DND-41 (cell line): ENCODE results near the gene CDHR2.

ENCODE experiments used
- ATAC-seq: fragments of 200-7000 bp; cut with Tn5 transposase; 3 replicates; pipeline ENCODE4 v1.9.1; 2021; ENCODE audit warnings: low read depth; ENCODE audit not compliant: insufficient read depth
- DNase-seq: peaks from one replicate; pipeline ENCODE4 v3.0.0-alpha.2; 2020
- H2AFZ ChIP-seq: 2 replicates; pipeline ENCODE4 v1.6.0; 2012; ENCODE audit warnings: low read depth, low read length
- H3K27ac ChIP-seq: 2 replicates; pipeline ENCODE4 v1.5.1; 2012; ENCODE audit warnings: low read length, inconsistent platforms
- H3K27me3 ChIP-seq: fragments of 200-600 bp; sonication (generic); 2 replicates; pipeline ENCODE4 v1.6.0; 2012; ENCODE audit warnings: low read length, mild to moderate bottlenecking, inconsistent platforms; ENCODE audit not compliant: insufficient read depth, poor library complexity
- H3K36me3 ChIP-seq: 2 replicates; pipeline ENCODE4 v1.5.1; 2012; ENCODE audit warnings: low read length, inconsistent platforms; ENCODE audit not compliant: insufficient read depth
- H3K4me1 ChIP-seq: 2 replicates; pipeline ENCODE4 v1.5.1; 2012; ENCODE audit warnings: mild to moderate bottlenecking, low read length; ENCODE audit not compliant: insufficient read depth
- H3K4me2 ChIP-seq: 2 replicates; pipeline ENCODE4 v1.6.0; 2012; ENCODE audit warnings: mild to moderate bottlenecking, moderate library complexity, low read length, inconsistent platforms; ENCODE audit not compliant: insufficient read depth
- H3K4me3 ChIP-seq, 2 experiments: fragments of 200-600 bp in 1 of 2; shearing (Covaris generic) in 1 of 2; 2 replicates each; pipeline ENCODE4 v1.5.1; 2012 to 2016; ENCODE audit warnings: inconsistent platforms in 2 of 2, low read length in 2 of 2, mild to moderate bottlenecking in 2 of 2, low read depth in 1 of 2, moderate library complexity in 1 of 2
- H3K79me2 ChIP-seq: 2 replicates; pipeline ENCODE4 v1.6.0; 2012; ENCODE audit warnings: low read length, inconsistent platforms; ENCODE audit not compliant: insufficient read depth
- H3K9ac ChIP-seq: 2 replicates; pipeline ENCODE4 v1.6.0; 2012; ENCODE audit warnings: low read depth, mild to moderate bottlenecking, inconsistent platforms, low read length, moderate library complexity
- H3K9me3 ChIP-seq: 2 replicates; pipeline ENCODE4 v1.5.1; 2012; ENCODE audit warnings: low read length, moderate library complexity, mild to moderate bottlenecking, inconsistent platforms; ENCODE audit not compliant: insufficient read depth, severe bottlenecking
- H4K20me1 ChIP-seq: 2 replicates; pipeline ENCODE4 v1.6.0; 2012; ENCODE audit warnings: low read length; ENCODE audit not compliant: insufficient read depth
- CTCF ChIP-seq: IDR thresholded peaks from 2 replicates; pipeline ENCODE4 v1.5.1; 2012; ENCODE audit warnings: borderline replicate concordance, low read length, moderate library complexity, mild to moderate bottlenecking; ENCODE audit not compliant: poor library complexity, severe bottlenecking; ENCODE audit errors: extremely low read depth
- EZH2 ChIP-seq: IDR thresholded peaks from 3 replicates; pipeline ENCODE4 v1.6.1; 2012; ENCODE audit warnings: borderline replicate concordance, low read depth, mild to moderate bottlenecking, moderate library complexity, low read length, inconsistent platforms; ENCODE audit not compliant: severe bottlenecking

CDHR2 gene

GRCh38 chr5:176535101-176535663, 14.0 kb upstream of the CDHR2 start:
- Histone ChIP-seq H3K4me1 (peaks cover 48% of the 10 kb centered on the region), H3K4me2 (peak overlapping the region; percentile 65), H3K27me3 (no peaks in the 10 kb centered on the region), H4K20me1 (peaks cover 47% of the 10 kb centered on the region), H3K79me2 (peaks cover 59% of the 10 kb centered on the region), H3K9ac (peak overlapping the region; percentile 98), H3K36me3 (peaks cover 48% of the 10 kb centered on the region), H3K27ac (peak overlapping the region; percentile 87), H2AFZ (peak overlapping the region; percentile 46; the same call in 1 of the 2 replicates), H3K9me3 (no peaks in the 10 kb centered on the region), H3K4me3 (peak overlapping the region; percentile 62 to 95; a peak in 3 of 4 replicates)
- DNase-seq, result peak; percentile 70
- ATAC-seq, result no peak
- TF ChIP-seq EZH2, result no peak
- no peak for TF ChIP-seq CTCF

- peak overlapping the region; percentile 98 for H3K9ac ChIP-seq
- peaks cover 43% of the 10 kb centered on the region for H4K20me1 ChIP-seq
- ATAC-seq, result no peak
- peaks cover 59% of the 10 kb centered on the region for H3K79me2 ChIP-seq
- peak overlapping the region; percentile 62 to 95 for H3K4me3 ChIP-seq
- peaks cover 43% of the 10 kb centered on the region for H3K36me3 ChIP-seq
- H3K27me3 ChIP-seq, result no peaks in the 10 kb centered on the region
- peak overlapping the region; percentile 46; the same call in 1 of the 2 replicates for H2AFZ ChIP-seq
- peak overlapping the region; percentile 87 for H3K27ac ChIP-seq
- TF ChIP-seq EZH2, result no peak
- no peak for TF ChIP-seq CTCF
- peaks cover 49% of the 10 kb centered on the region for H3K4me1 ChIP-seq
- H3K4me2 ChIP-seq, result peak overlapping the region; percentile 65
- DNase-seq, result peak; percentile 37
- no peaks in the 10 kb centered on the region for H3K9me3 ChIP-seq
Observed at GRCh38 chr5:176535664-176536131, 13.4 kb upstream of the CDHR2 start.

GRCh38 chr5:176536132-176536901, 12.8 kb upstream of the CDHR2 start:
- Histone ChIP-seq H3K9ac (peak overlapping the region; percentile 98), H3K36me3 (peaks cover 37% of the 10 kb centered on the region), H3K4me2 (peak overlapping the region; percentile 65), H3K79me2 (peaks cover 55% of the 10 kb centered on the region), H3K4me3 (peak overlapping the region; percentile 62 to 95), H4K20me1 (peaks cover 39% of the 10 kb centered on the region), H3K27ac (peak overlapping the region; percentile 87), H3K9me3 (no peaks in the 10 kb centered on the region), H2AFZ (peak overlapping the region; percentile 46; the same call in 1 of the 2 replicates), H3K4me1 (peaks cover 55% of the 10 kb centered on the region), H3K27me3 (no peaks in the 10 kb centered on the region)
- no peak for TF ChIP-seq EZH2
- TF ChIP-seq CTCF, result no peak
- DNase-seq (peak; percentile 93), ATAC-seq (peak; percentile 44)
